Measurements from ENCODE around the gene C3orf18. TPM values are rescaled to one million over a fixed set of nuclear protein-coding genes. Genes with fewer than 3 reads are reported as not detected.
"Not testable (repeated sequence)": the region's sequence is repeated elsewhere in the genome, so short reads cannot be mapped to it uniquely, and the experiment has no call there.

C3orf18 gene
- total and polyA plus RNA-seq, 5 donors from 2014 or later, result 7.4 to 11.9 (median 9.3) TPM

DNA sequence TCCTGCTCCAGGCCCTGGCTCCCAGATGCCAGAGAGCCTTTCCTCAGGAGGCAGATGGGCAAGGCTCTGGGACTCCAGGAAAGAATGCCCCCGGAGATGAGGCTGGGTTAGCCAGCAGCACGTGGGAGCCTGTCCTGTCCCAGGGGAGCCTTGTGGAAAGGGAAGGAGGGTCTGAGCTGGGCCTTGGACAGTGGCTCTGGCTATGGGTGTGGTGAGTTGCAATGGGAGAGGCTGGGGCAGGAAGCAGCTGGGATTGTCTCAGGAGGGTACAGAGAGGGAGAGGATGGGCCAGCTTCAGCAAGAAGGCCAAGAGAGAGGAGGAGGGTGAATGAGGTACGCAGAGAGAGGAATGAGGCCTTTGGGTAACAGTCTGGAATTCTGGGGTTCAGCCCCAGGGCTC is 46.7 kb downstream of the C3orf18 start:
- Mint-ChIP-seq H3K4me1 (peaks cover 0 to 13% (median 3%) of the 10 kb centered on the region in 4 donors), H3K27ac (no peak overlapping the region), H3K9me3 (no peaks in the 10 kb centered on the region), H3K27me3 (peaks cover 15% of the 10 kb centered on the region), H3K4me3 (no peak overlapping the region), H3K36me3 (no peaks in the 10 kb centered on the region)
- no peak for ATAC-seq (ENCODE audit: low read depth in 2 of 2)
- Histone ChIP-seq H3K4me3 (ENCODE audit: low read depth, low read length) (no peak overlapping the region), H3K27ac (ENCODE audit: insufficient read depth, low read length, poor library complexity, severe bottlenecking) (no peak overlapping the region), H3K27me3 (ENCODE audit: control insufficient read depth, insufficient read depth, low read length) (no peaks in the 10 kb centered on the region), H3K9me3 (ENCODE audit: control insufficient read depth in 2 of 2, low read length in 2 of 2) (no peaks in the 10 kb centered on the region), H3K36me3 (ENCODE audit: control insufficient read depth, insufficient read depth, low read length) (no peaks in the 10 kb centered on the region), H3K4me1 (ENCODE audit: control insufficient read depth, insufficient read depth, low read length, poor library complexity, severe bottlenecking) (peaks cover under 1% of the 10 kb centered on the region)
- no peak for DNase-seq

DNA sequence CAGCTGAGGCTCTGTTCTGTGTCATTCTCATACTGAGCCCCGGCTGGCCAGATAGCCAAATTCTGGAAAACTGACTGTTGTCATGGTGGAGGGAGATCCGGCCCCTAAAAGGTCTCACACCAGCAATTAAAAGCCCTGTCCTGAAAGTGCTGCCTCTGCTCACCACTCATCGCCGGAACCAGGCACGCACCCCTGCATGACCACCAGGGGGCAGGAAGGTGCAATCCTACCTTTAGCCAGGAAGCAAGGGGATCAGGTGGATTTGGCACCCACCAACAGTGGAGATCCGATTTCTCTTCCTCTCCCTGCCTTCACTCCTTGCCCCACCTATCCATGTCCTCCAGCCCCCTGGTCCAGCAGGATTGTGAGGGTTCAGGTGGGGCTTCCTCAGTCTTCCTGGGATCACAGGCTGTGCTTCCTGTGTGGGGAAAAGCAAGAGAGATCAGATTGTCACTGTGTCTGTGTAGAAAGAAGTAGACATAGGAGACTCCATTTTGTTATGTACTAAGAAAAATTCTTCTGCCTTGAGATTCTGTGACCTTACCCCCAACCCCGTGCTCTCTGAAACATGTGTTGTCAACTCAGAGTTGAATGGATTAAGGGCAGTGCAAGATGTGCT is 48.0 kb downstream of the C3orf18 start:
- Mint-ChIP-seq H3K36me3 (no peaks in the 10 kb centered on the region), H3K27me3 (peaks cover 12% of the 10 kb centered on the region), H3K27ac (peak overlapping the region in 1 of 3 donors; percentile 42), H3K4me1 (peaks cover 0 to 13% (median 3%) of the 10 kb centered on the region in 4 donors), H3K4me3 (no peak overlapping the region), H3K9me3 (no peaks in the 10 kb centered on the region)
- Histone ChIP-seq H3K9me3 (ENCODE audit: control insufficient read depth in 2 of 2, low read length in 2 of 2) (no peaks in the 10 kb centered on the region), H3K36me3 (ENCODE audit: control insufficient read depth, insufficient read depth, low read length) (no peaks in the 10 kb centered on the region), H3K27ac (ENCODE audit: insufficient read depth, low read length, poor library complexity, severe bottlenecking) (no peak overlapping the region), H3K27me3 (ENCODE audit: control insufficient read depth, insufficient read depth, low read length) (no peaks in the 10 kb centered on the region), H3K4me3 (ENCODE audit: low read depth, low read length) (no peak overlapping the region), H3K4me1 (ENCODE audit: control insufficient read depth, insufficient read depth, low read length, poor library complexity, severe bottlenecking) (peaks cover 4% of the 10 kb centered on the region)
- ATAC-seq (ENCODE audit: low read depth in 2 of 2) (peak; percentile 56 to 62), DNase-seq (peak; percentile 54 to 75 (median 60))

- Histone ChIP-seq H3K27me3 (ENCODE audit: control insufficient read depth, insufficient read depth, low read length) (no peaks in the 10 kb centered on the region), H3K4me1 (ENCODE audit: control insufficient read depth, insufficient read depth, low read length, poor library complexity, severe bottlenecking) (peaks cover 4% of the 10 kb centered on the region), H3K36me3 (ENCODE audit: control insufficient read depth, insufficient read depth, low read length) (no peaks in the 10 kb centered on the region), H3K27ac (ENCODE audit: insufficient read depth, low read length, poor library complexity, severe bottlenecking) (no peak overlapping the region), H3K4me3 (ENCODE audit: low read depth, low read length) (no peak overlapping the region), H3K9me3 (ENCODE audit: control insufficient read depth in 2 of 2, low read length in 2 of 2) (no peaks in the 10 kb centered on the region)
- Mint-ChIP-seq H3K36me3 (no peaks in the 10 kb centered on the region), H3K27ac (no peak overlapping the region), H3K9me3 (no peaks in the 10 kb centered on the region), H3K4me3 (no peak overlapping the region), H3K27me3 (peaks cover 18% of the 10 kb centered on the region), H3K4me1 (peaks cover 0 to 13% (median 3%) of the 10 kb centered on the region in 4 donors)
- ATAC-seq (ENCODE audit: low read depth in 2 of 2) (no peak), DNase-seq (no peak)
Measured at GRCh38 chr3:50518436-50518835, 49.1 kb downstream of the C3orf18 start.

- DNase-seq (no peak), ATAC-seq (ENCODE audit: low read depth in 2 of 2) (no peak)
- H3K36me3 Mint-ChIP-seq, result no peaks in the 10 kb centered on the region
- Histone ChIP-seq H3K4me3 (ENCODE audit: low read depth, low read length) (no peak overlapping the region), H3K27ac (ENCODE audit: insufficient read depth, low read length, poor library complexity, severe bottlenecking) (no peak overlapping the region), H3K36me3 (ENCODE audit: control insufficient read depth, insufficient read depth, low read length) (no peaks in the 10 kb centered on the region), H3K27me3 (ENCODE audit: control insufficient read depth, insufficient read depth, low read length) (no peaks in the 10 kb centered on the region), H3K9me3 (ENCODE audit: control insufficient read depth in 2 of 2, low read length in 2 of 2) (no peaks in the 10 kb centered on the region), H3K4me1 (ENCODE audit: control insufficient read depth, insufficient read depth, low read length, poor library complexity, severe bottlenecking) (peaks cover 4% of the 10 kb centered on the region)
- H3K4me1 Mint-ChIP-seq, result peaks cover 0 to 13% (median 3%) of the 10 kb centered on the region in 4 donors
- H3K9me3 Mint-ChIP-seq, result no peaks in the 10 kb centered on the region
- peaks cover 18% of the 10 kb centered on the region for H3K27me3 Mint-ChIP-seq
- H3K4me3 Mint-ChIP-seq, result no peak overlapping the region
- no peak overlapping the region for H3K27ac Mint-ChIP-seq
Measured at GRCh38 chr3:50517721-50518206, 49.8 kb downstream of the C3orf18 start.

DNA sequence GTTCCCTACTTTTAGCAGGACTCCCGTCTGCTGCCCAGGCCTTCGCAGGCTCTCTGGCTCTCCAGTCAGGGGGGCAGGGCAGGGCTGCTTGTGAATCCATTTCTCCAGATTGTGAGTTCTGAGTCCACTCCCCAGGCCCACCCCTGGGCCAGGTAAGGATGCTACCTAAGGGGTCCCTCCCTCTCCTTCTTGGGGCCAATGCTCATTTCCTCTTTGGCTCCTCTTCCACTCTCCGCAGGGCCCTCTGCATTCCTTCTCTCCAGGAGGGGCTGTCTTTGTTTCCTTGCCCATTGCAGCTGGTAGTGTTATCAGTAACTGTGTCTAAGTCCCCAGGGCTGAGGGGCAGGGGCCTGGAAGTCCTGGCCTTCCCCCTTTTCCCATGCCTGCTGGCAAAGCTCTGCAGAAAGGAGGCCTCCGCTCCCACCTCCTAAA is 51.1 kb downstream of the C3orf18 start:
- DNase-seq, result no peak
- no peaks in the 10 kb centered on the region for H3K9me3 Mint-ChIP-seq
- Histone ChIP-seq H3K4me1 (ENCODE audit: control insufficient read depth, insufficient read depth, low read length, poor library complexity, severe bottlenecking) (peaks cover 4% of the 10 kb centered on the region), H3K27ac (ENCODE audit: insufficient read depth, low read length, poor library complexity, severe bottlenecking) (no peak overlapping the region), H3K27me3 (ENCODE audit: control insufficient read depth, insufficient read depth, low read length) (no peaks in the 10 kb centered on the region), H3K9me3 (ENCODE audit: control insufficient read depth in 2 of 2, low read length in 2 of 2) (no peaks in the 10 kb centered on the region), H3K4me3 (ENCODE audit: low read depth, low read length) (no peak overlapping the region), H3K36me3 (ENCODE audit: control insufficient read depth, insufficient read depth, low read length) (no peaks in the 10 kb centered on the region)
- peaks cover 0 to 13% (median 3%) of the 10 kb centered on the region in 4 donors for H3K4me1 Mint-ChIP-seq
- H3K36me3 Mint-ChIP-seq, result no peaks in the 10 kb centered on the region
- no peak for ATAC-seq (ENCODE audit: low read depth in 2 of 2)
- H3K27me3 Mint-ChIP-seq, result peaks cover 13% of the 10 kb centered on the region
- H3K27ac Mint-ChIP-seq, result peak overlapping the region in 1 of 3 donors; percentile 60
- peak overlapping the region in 1 of 4 donors; percentile 21 for H3K4me3 Mint-ChIP-seq

- no peaks in the 10 kb centered on the region for H3K9me3 Mint-ChIP-seq
- peak in 1 of 2 donors; percentile 50 for ATAC-seq (ENCODE audit: low read depth in 2 of 2)
- Histone ChIP-seq H3K27ac (ENCODE audit: insufficient read depth, low read length, poor library complexity, severe bottlenecking) (no peak overlapping the region), H3K27me3 (ENCODE audit: control insufficient read depth, insufficient read depth, low read length) (no peaks in the 10 kb centered on the region), H3K4me3 (ENCODE audit: low read depth, low read length) (no peak overlapping the region), H3K9me3 (ENCODE audit: control insufficient read depth in 2 of 2, low read length in 2 of 2) (no peaks in the 10 kb centered on the region), H3K36me3 (ENCODE audit: control insufficient read depth, insufficient read depth, low read length) (no peaks in the 10 kb centered on the region), H3K4me1 (ENCODE audit: control insufficient read depth, insufficient read depth, low read length, poor library complexity, severe bottlenecking) (peaks cover 4% of the 10 kb centered on the region)
- peaks cover 0 to 13% (median 3%) of the 10 kb centered on the region in 4 donors for H3K4me1 Mint-ChIP-seq
- H3K36me3 Mint-ChIP-seq, result no peaks in the 10 kb centered on the region
- peak overlapping the region in 1 of 3 donors; percentile 2 for H3K27ac Mint-ChIP-seq
- DNase-seq, result peak in 1 of 3 donors; percentile 15
- H3K4me3 Mint-ChIP-seq, result no peak overlapping the region
- peaks cover 13% of the 10 kb centered on the region for H3K27me3 Mint-ChIP-seq
Measured at GRCh38 chr3:50515565-50516439, 51.7 kb downstream of the C3orf18 start.

DNA sequence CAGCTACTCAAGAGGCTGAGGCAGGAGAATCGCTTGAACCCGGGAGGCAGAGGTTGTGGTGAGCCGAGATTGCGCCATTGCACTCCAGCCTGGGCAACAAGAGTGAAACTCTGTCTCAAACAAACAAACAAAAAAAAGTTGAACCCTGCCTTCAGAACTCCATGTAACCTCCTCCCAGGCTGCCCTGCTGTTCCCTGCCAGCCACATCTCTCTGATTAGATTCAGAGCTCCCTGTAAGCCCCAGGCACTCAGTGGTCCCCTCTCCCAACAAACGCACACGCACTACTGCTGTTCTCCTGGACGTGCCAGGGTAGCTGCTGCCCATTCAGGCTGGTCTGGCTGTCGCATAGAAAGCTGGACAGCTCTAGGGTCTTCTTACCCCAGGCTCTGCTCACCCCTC is 54.6 kb downstream of the C3orf18 start:
- not testable (repeated sequence) for H3K27ac Mint-ChIP-seq, H3K4me3 Mint-ChIP-seq, DNase-seq

More for the DNA sequence above, 54.6 kb downstream of the C3orf18 start:
- not testable (repeated sequence) for H3K4me1 Mint-ChIP-seq; H3K27ac ChIP-seq (ENCODE audit: insufficient read depth, low read length, poor library complexity, severe bottlenecking); ATAC-seq (ENCODE audit: low read depth in 2 of 2); H3K9me3 ChIP-seq (ENCODE audit: control insufficient read depth in 2 of 2, low read length in 2 of 2); H3K4me3 ChIP-seq (ENCODE audit: low read depth, low read length); H3K36me3 ChIP-seq (ENCODE audit: control insufficient read depth, insufficient read depth, low read length); H3K4me1 ChIP-seq (ENCODE audit: control insufficient read depth, insufficient read depth, low read length, poor library complexity, severe bottlenecking); H3K36me3 Mint-ChIP-seq; H3K27me3 ChIP-seq (ENCODE audit: control insufficient read depth, insufficient read depth, low read length); H3K9me3 Mint-ChIP-seq
- peaks cover 15% of the 10 kb centered on the region for H3K27me3 Mint-ChIP-seq

Measured in CD4-positive, CD25-positive, alpha-beta regulatory T cell (primary cell).